H1 (cell line): Measurements from ENCODE around the gene CHST8. TPM values are rescaled to one million over a fixed set of nuclear protein-coding genes. Genes with fewer than 3 reads are reported as not detected.

ENCODE experiments used
- CTCF ChIA-PET: fragments of 300-600 bp; sonication (Branson Sonifier 250); formaldehyde crosslinking; loops from one replicate; lab custom pipeline; 2021; ENCODE audit not compliant: partially characterized antibody; lab: Charles Lee
- POLR2A ChIA-PET: fragments of 300-600 bp; sonication (Branson Sonifier 250); formaldehyde crosslinking; loops from one replicate; lab custom pipeline; 2021; ENCODE audit warnings: inconsistent platforms; ENCODE audit not compliant: partially characterized antibody; lab: Charles Lee
- DNase-seq, 2 experiments: peaks; one replicate each; pipeline versions ENCODE4 v3.0.0 to v3.0.0-alpha.2; 2010 to 2022; ENCODE audit warnings: low spot score in 2 of 2, low read depth in 1 of 2, mixed read lengths in 1 of 2
- FAIRE-seq: peaks from 2 replicates; lab custom pipeline; 2011; peaks lifted over from hg19 to GRCh38; lab: Jason Lieb, UNC
- H2AFZ ChIP-seq: 2 replicates; pipeline ENCODE4 v1.8.1; 2012; ENCODE audit warnings: low read length, inconsistent platforms
- H2AK5ac ChIP-seq: 2 replicates; pipeline ENCODE4 v1.6.1; 2013; ENCODE audit warnings: low read depth, low read length
- H2BK120ac ChIP-seq: replicated peaks from 2 replicates; pipeline ENCODE3; 2013; ENCODE audit warnings: low read depth, low read length, inconsistent platforms
- H2BK12ac ChIP-seq: 2 replicates; pipeline ENCODE4 v1.6.1; 2013; ENCODE audit warnings: low read depth, low read length
- H2BK15ac ChIP-seq: 2 replicates; pipeline ENCODE4 v1.6.1; 2013; ENCODE audit warnings: low read length
- H2BK20ac ChIP-seq: 2 replicates; pipeline ENCODE4 v1.6.1; 2013; ENCODE audit warnings: low read length
- H2BK5ac ChIP-seq: 2 replicates; pipeline ENCODE4 v1.6.1; 2013; ENCODE audit warnings: low read depth, low read length
- H3K14ac ChIP-seq: 2 replicates; pipeline ENCODE4 v1.6.1; 2013; ENCODE audit warnings: inconsistent platforms; ENCODE audit not compliant: insufficient read length
- H3K18ac ChIP-seq: 2 replicates; pipeline ENCODE4 v1.6.1; 2013; ENCODE audit warnings: low read length; ENCODE audit errors: extremely low read depth
- H3K23ac ChIP-seq: 2 replicates; pipeline ENCODE4 v1.6.1; 2013; ENCODE audit warnings: inconsistent platforms; ENCODE audit not compliant: insufficient read length
- H3K23me2 ChIP-seq: 2 replicates; pipeline ENCODE4 v1.6.1; 2013; ENCODE audit warnings: low read depth, low read length
- H3K27ac ChIP-seq: 2 replicates; pipeline ENCODE4 v1.6.1; 2011; ENCODE audit warnings: low read depth, low read length, inconsistent platforms
- H3K27me3 ChIP-seq, 4 experiments: replicated peaks in 1 of 4; 1 replicate in 1 of 4; 2 replicates in 3 of 4; pipeline versions ENCODE4 v1.6.1 to v1.8.1; 2011 to 2013; ENCODE audit warnings: low read length in 3 of 4, mild to moderate bottlenecking in 3 of 4, inconsistent platforms in 2 of 4, mixed read lengths in 2 of 4, moderate library complexity in 1 of 4; ENCODE audit not compliant: control insufficient read depth in 3 of 4, insufficient read depth in 3 of 4; ENCODE audit errors: extremely low read depth in 1 of 4
- H3K36me3 ChIP-seq, 4 experiments: 2 replicates each; pipeline versions ENCODE4 v1.6.1 to v1.8.1; 2011 to 2013; ENCODE audit warnings: mild to moderate bottlenecking in 4 of 4, low read length in 3 of 4, moderate library complexity in 2 of 4, control low read depth in 1 of 4, inconsistent platforms in 1 of 4; ENCODE audit not compliant: insufficient read depth in 4 of 4, control insufficient read depth in 2 of 4
- H3K4ac ChIP-seq: replicated peaks from 2 replicates; pipeline ENCODE3; 2013; ENCODE audit warnings: low read length, low read depth, mixed read lengths, inconsistent platforms; ENCODE audit not compliant: insufficient read length
- H3K4me1 ChIP-seq, 4 experiments: replicated peaks in 1 of 4; 1 replicate in 1 of 4; 2 replicates in 3 of 4; pipeline versions ENCODE4 v1.6.1 to v1.8.1; 2011 to 2013; ENCODE audit warnings: low read length in 3 of 4, inconsistent platforms in 2 of 4, mixed read lengths in 1 of 4; ENCODE audit not compliant: insufficient read depth in 4 of 4, control insufficient read depth in 3 of 4
- H3K4me2 ChIP-seq, 2 experiments: 2 replicates each; pipeline versions ENCODE4 v1.6.1 to v1.8.1; 2011 to 2013; ENCODE audit warnings: low read depth in 2 of 2, low read length in 2 of 2, control low read depth in 1 of 2, inconsistent platforms in 1 of 2, mild to moderate bottlenecking in 1 of 2; ENCODE audit not compliant: insufficient read depth in 1 of 2
- H3K4me3 ChIP-seq, 4 experiments: fragments of 200-600, 300-600 bp in 1 of 4; sonication (generic), shearing (Covaris generic), sonication (Bioruptor Twin) in 1 of 4; 2 replicates each; pipeline versions ENCODE4 v1.5.1 to v1.8.1; 2011 to 2016; ENCODE audit warnings: low read length in 4 of 4, low read depth in 3 of 4, control low read depth in 2 of 4, inconsistent platforms in 2 of 4, mild to moderate bottlenecking in 2 of 4, mixed read lengths in 1 of 4, moderate library complexity in 1 of 4; ENCODE audit not compliant: insufficient read depth in 2 of 4; ENCODE audit errors: extremely low read depth in 1 of 4
- H3K56ac ChIP-seq: replicated peaks from 2 replicates; pipeline ENCODE3; 2013; ENCODE audit warnings: low read depth, mild to moderate bottlenecking, mixed read lengths, low read length, inconsistent platforms; ENCODE audit not compliant: insufficient read length
- H3K79me1 ChIP-seq: 2 replicates; pipeline ENCODE4 v1.6.1; 2013; ENCODE audit warnings: low read depth, low read length, control low read depth
- H3K79me2 ChIP-seq, 2 experiments: 2 replicates each; pipeline versions ENCODE4 v1.6.1 to v1.8.1; 2012 to 2013; ENCODE audit warnings: low read length in 2 of 2, mild to moderate bottlenecking in 2 of 2, inconsistent platforms in 1 of 2; ENCODE audit not compliant: insufficient read depth in 2 of 2, control insufficient read depth in 1 of 2
- H3K9ac ChIP-seq, 4 experiments: replicated peaks in 1 of 4; 1 replicate in 1 of 4; 2 replicates in 3 of 4; pipeline versions ENCODE4 v1.6.1 to v1.8.1; 2011 to 2013; ENCODE audit warnings: low read depth in 3 of 4, low read length in 3 of 4, control low read depth in 2 of 4, mild to moderate bottlenecking in 2 of 4, moderate library complexity in 2 of 4, inconsistent platforms in 1 of 4; ENCODE audit errors: extremely low read depth in 1 of 4
- H3K9me3 ChIP-seq, 2 experiments: 2 replicates each; pipeline versions ENCODE4 v1.6.1 to v1.8.1; 2012 to 2013; ENCODE audit warnings: mild to moderate bottlenecking in 2 of 2, moderate library complexity in 2 of 2, control low read depth in 1 of 2, inconsistent platforms in 1 of 2, low read depth in 1 of 2, low read length in 1 of 2, mixed read lengths in 1 of 2; ENCODE audit not compliant: insufficient read depth in 2 of 2
- H4K20me1 ChIP-seq, 2 experiments: replicated peaks in 1 of 2; 2 replicates each; pipeline versions ENCODE3 to v1.8.1; 2011 to 2013; ENCODE audit warnings: inconsistent platforms in 2 of 2, low read length in 2 of 2, mild to moderate bottlenecking in 1 of 2; ENCODE audit not compliant: insufficient read depth in 2 of 2, control insufficient read depth in 1 of 2
- H4K5ac ChIP-seq: 2 replicates; pipeline ENCODE4 v1.6.1; 2013; ENCODE audit warnings: low read length, low read depth, mixed read lengths, inconsistent platforms; ENCODE audit not compliant: insufficient read length
- H4K8ac ChIP-seq: 2 replicates; pipeline ENCODE4 v1.8.0; 2013; ENCODE audit warnings: mild to moderate bottlenecking, moderate library complexity, low read length, inconsistent platforms; ENCODE audit not compliant: insufficient read depth; ENCODE audit errors: extremely low read depth
- H4K91ac ChIP-seq: replicated peaks from 2 replicates; pipeline ENCODE3; 2013; ENCODE audit warnings: low read length, mixed read lengths, inconsistent platforms; ENCODE audit not compliant: insufficient read length
- CTBP2 ChIP-seq: IDR thresholded peaks from 2 replicates; pipeline ENCODE4 v1.7.0; 2011; ENCODE audit warnings: borderline replicate concordance, mild to moderate bottlenecking, moderate library complexity, mixed read lengths, low read length; ENCODE audit not compliant: insufficient read depth, insufficient read length
- GABPA ChIP-seq: IDR thresholded peaks from 2 replicates; pipeline ENCODE4 v1.6.1; 2011; ENCODE audit warnings: mild to moderate bottlenecking, low read length, moderate library complexity, borderline replicate concordance; ENCODE audit not compliant: insufficient read depth
- HDAC2 ChIP-seq, 2 experiments: fragments of 300-600 bp in 1 of 2; sonication (generic) in 1 of 2; IDR thresholded peaks; 2 replicates each; pipeline ENCODE4 v1.6.1; 2011 to 2012; ENCODE audit warnings: low read depth in 2 of 2, low read length in 2 of 2, mild to moderate bottlenecking in 2 of 2, moderate library complexity in 2 of 2, borderline replicate concordance in 1 of 2, inconsistent platforms in 1 of 2
- KDM5A ChIP-seq: fragments of 200-600 bp; IDR thresholded peaks from 2 replicates; pipeline ENCODE4 v1.7.1; 2012; ENCODE audit warnings: mild to moderate bottlenecking, low read length, inconsistent platforms, mixed read lengths
- NANOG ChIP-seq: IDR thresholded peaks from 2 replicates; pipeline ENCODE4 v1.6.1; 2011; ENCODE audit warnings: low read length, low read depth, mild to moderate bottlenecking, inconsistent platforms; ENCODE audit not compliant: insufficient read depth, poor library complexity, severe bottlenecking
- PHF8 ChIP-seq: fragments of 200-600 bp; sonication (generic); conservative IDR thresholded peaks from 2 replicates; pipeline ENCODE4 v1.7.1; 2012; ENCODE audit warnings: low read depth, mild to moderate bottlenecking, inconsistent platforms, low read length, moderate library complexity
- RFX5 ChIP-seq: IDR thresholded peaks from 2 replicates; pipeline ENCODE4 v1.6.1; 2011; ENCODE audit warnings: low read depth, low read length, improper control_type of control experiment, borderline replicate concordance
- RNF2 ChIP-seq: fragments of 200-900, 300-1000 bp; sonication (generic); IDR thresholded peaks from 2 replicates; pipeline ENCODE4 v1.7.1; 2016; ENCODE audit warnings: borderline replicate concordance, low read depth, mild to moderate bottlenecking, antibody characterized with exemption, low read length; ENCODE audit not compliant: poor library complexity, severe bottlenecking; ENCODE audit errors: missing control alignments
- SP1 ChIP-seq: IDR thresholded peaks from 2 replicates; pipeline ENCODE4 v1.6.1; 2011; ENCODE audit warnings: low read depth, low read length
- WGBS, 2 experiments: shearing (Covaris generic) in 1 of 2; methylation state at CpG; one replicate each; pipeline versions ENCODE4 v1.1.6 to v1.1.7; 2013 to 2015; ENCODE audit warnings: low lambda C conversion rate in 2 of 2, mixed read lengths in 2 of 2, inconsistent platforms in 1 of 2, low coverage in 1 of 2, missing lambda C conversion rate in 1 of 2; ENCODE audit not compliant: insufficient replicate concordance in 2 of 2, insufficient coverage in 1 of 2, insufficient read length in 1 of 2; ENCODE audit errors: extremely low coverage in 1 of 2, missing lambda C conversion rate in 1 of 2; 5-methylcytosine and 5-hydroxymethylcytosine counted together
- polyA plus RNA-seq, 7 experiments: library from polyadenylated mRNA; depleted of rRNA in 3 of 7; stranded (reverse) in 5 of 7; unstranded in 2 of 7; fragments of >200 nt in 5 of 7; fragments of 200-250 nt in 2 of 7; gene quantifications; 1 replicate in 5 of 7; 2 replicates in 1 of 7; 4 replicates in 1 of 7; pipeline versions ENCODE4 v1.2.1 to v1.2.3, GENCODE V29; 2011 to 2013; ENCODE audit warnings: missing spikeins in 2 of 7, mixed read lengths in 2 of 7
- total RNA-seq: library from RNA; stranded (reverse); fragmentation: NEBNext Ultra II Directional; extraction: Animal tissue kit (Norgen Biotek cat#: 25700); gene quantifications from 2 replicates; pipeline ENCODE4 v1.2.1, GENCODE V29; 2021
- TF ChIP-seq, protein P1 (sequence below), 3 experiments: IDR thresholded peaks; 1 replicate in 2 of 3; 2 replicates in 1 of 3; pipeline versions ENCODE4 v1.5.1 to v1.6.1; 2011; ENCODE audit warnings: low read length in 3 of 3, mild to moderate bottlenecking in 3 of 3, inconsistent platforms in 2 of 3, low read depth in 1 of 3, moderate library complexity in 1 of 3; ENCODE audit not compliant: insufficient read depth in 1 of 3; ENCODE audit errors: control extremely low read depth in 1 of 3

CHST8 gene
- total and polyA plus RNA-seq, 2 of the 8 experiments (the other 6 are each of a cell fraction or from before 2014, with no cell fraction given) = 10.8 to 28.2 TPM

DNA sequence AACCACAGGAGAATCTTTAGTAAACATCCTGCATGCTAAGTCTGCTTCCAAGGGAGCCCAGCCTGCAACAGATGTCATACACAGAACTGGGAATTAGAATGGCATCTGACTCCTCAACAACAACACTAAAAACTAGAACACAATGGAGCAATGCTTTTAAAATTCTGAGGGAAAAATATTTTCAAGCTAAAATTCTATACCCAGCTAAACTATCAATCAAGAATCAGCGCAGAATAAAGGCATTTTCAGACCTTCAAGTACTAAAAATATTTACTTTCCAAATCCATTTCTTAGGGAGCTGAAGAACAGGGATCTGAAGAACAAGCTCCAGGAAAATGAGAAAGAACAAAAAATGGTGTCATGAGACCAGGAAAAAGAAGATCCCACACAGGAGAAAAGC is 46.9 kb upstream of the CHST8 start:
- Histone ChIP-seq H3K79me2 (no peaks in the 10 kb centered on the region), H2BK5ac (no peak overlapping the region), H3K23me2 (no peaks in the 10 kb centered on the region), H3K4ac (no peak overlapping the region), H3K9ac (no peak overlapping the region), H3K79me1 (no peaks in the 10 kb centered on the region), H3K27ac (no peak overlapping the region), H3K27me3 (no peaks in the 10 kb centered on the region), H4K5ac (no peak overlapping the region), H2BK12ac (no peak overlapping the region), H3K18ac (no peak overlapping the region), H3K4me1 (peaks cover 0 to 6% (median 2%) of the 10 kb centered on the region in 4 experiments; a peak in 3 of 7 replicates), H4K8ac (no peak overlapping the region), H4K91ac (no peak overlapping the region), H2AFZ (no peak overlapping the region), H3K36me3 (no peaks in the 10 kb centered on the region), H2BK15ac (no peak overlapping the region), H3K14ac (no peak overlapping the region), H3K56ac (no peak overlapping the region), H3K9me3 (peaks cover 12% of the 10 kb centered on the region in 2 experiments; a peak in 2 of 4 replicates), H2AK5ac (no peak overlapping the region), H3K4me2 (no peak overlapping the region), H3K23ac (no peak overlapping the region), H2BK120ac (no peak overlapping the region), H2BK20ac (no peak overlapping the region), H3K4me3 (no peak overlapping the region), H4K20me1 (peaks cover 0 to 2% of the 10 kb centered on the region in 2 experiments)
- DNase-seq (no peak), FAIRE-seq (no peak)
- ChIA-PET POLR2A (interaction anchor here (2.5 kb wide), 1 partner anchor 21 kb away, joined by 5 read pairs; no protein-coding TSS in a partner anchor), CTCF (interaction anchor here (1.6 kb wide), 1 partner anchor 196 kb away, joined by 4 read pairs; no protein-coding TSS in a partner anchor)
- WGBS, 2 experiments = 94% methylated on average over 1 of the region's 1 CpG; no CpG with 5 or more reads in 1 of the 2 experiments
- TF ChIP-seq RFX5 (no peak), HDAC2 (IDR thresholded peaks at IDR 0.05; ENCODE audit: borderline replicate concordance in 1 of 2, low read depth in 2 of 2, low read length in 2 of 2) (no peak), RNF2 (no peak), KDM5A (no peak), CTBP2 (no peak), NANOG (no peak), SP1 (no peak), GABPA (no peak), PHF8 (no peak)
- TF ChIP-seq, protein P1, sequence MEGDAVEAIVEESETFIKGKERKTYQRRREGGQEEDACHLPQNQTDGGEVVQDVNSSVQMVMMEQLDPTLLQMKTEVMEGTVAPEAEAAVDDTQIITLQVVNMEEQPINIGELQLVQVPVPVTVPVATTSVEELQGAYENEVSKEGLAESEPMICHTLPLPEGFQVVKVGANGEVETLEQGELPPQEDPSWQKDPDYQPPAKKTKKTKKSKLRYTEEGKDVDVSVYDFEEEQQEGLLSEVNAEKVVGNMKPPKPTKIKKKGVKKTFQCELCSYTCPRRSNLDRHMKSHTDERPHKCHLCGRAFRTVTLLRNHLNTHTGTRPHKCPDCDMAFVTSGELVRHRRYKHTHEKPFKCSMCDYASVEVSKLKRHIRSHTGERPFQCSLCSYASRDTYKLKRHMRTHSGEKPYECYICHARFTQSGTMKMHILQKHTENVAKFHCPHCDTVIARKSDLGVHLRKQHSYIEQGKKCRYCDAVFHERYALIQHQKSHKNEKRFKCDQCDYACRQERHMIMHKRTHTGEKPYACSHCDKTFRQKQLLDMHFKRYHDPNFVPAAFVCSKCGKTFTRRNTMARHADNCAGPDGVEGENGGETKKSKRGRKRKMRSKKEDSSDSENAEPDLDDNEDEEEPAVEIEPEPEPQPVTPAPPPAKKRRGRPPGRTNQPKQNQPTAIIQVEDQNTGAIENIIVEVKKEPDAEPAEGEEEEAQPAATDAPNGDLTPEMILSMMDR (IDR thresholded peaks at IDR 0.05; ENCODE audit: control extremely low read depth in 1 of 3, insufficient read depth in 1 of 3, low read depth in 1 of 3, low read length in 3 of 3) = no peak
